ENCODE measurements around the gene TRIM66.

GRCh38 chr11:8577791-8578581 lies 104.5 kb downstream of the TRIM66 start:
- TF ChIP-seq CTCF (IDR thresholded peaks at IDR 0.05) (no peak), POLR2A (IDR thresholded peaks at IDR 0.05) (no peak), EP300 (IDR thresholded peaks at IDR 0.05) (no peak), POLR2AphosphoS5 (IDR thresholded peaks at IDR 0.05) (no peak)

All from gastroesophageal sphincter (tissue), 3 donors.